ENCODE measurements around the gene DNAJC1.
"Not testable (repeated sequence)": the region's sequence is repeated elsewhere in the genome, so short reads cannot be mapped to it uniquely, and the experiment has no call there.

The DNAJC1 gene

GRCh38 chr10:21899736-21900135 is 103.8 kb downstream of the DNAJC1 start:
- no peak for DNase-seq (ENCODE audit: low read depth)

DNA sequence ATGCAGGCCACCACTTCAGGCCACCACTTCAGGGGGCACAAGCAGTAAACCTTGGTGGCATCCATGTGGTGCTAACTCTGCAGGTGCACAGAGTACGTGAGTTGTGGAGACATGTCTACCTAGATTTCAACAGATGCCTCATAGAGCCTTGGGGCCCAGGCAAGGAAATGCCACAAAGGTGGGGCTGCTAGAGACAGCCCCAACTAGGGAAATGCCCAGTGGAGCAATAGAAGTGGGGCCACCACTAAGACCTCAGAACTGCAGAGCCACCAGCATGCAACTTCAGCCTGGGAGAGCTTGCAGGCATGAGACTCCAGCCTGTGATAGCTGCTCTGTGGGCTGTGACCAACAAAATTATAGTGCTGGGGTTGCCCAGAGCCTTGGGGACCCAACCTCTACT is 107.6 kb downstream of the DNAJC1 start:
- no peak for DNase-seq (ENCODE audit: low read depth)

GRCh38 chr10:21894648-21895342 is 108.7 kb downstream of the DNAJC1 start:
- no peak for DNase-seq (ENCODE audit: low read depth)

DNA sequence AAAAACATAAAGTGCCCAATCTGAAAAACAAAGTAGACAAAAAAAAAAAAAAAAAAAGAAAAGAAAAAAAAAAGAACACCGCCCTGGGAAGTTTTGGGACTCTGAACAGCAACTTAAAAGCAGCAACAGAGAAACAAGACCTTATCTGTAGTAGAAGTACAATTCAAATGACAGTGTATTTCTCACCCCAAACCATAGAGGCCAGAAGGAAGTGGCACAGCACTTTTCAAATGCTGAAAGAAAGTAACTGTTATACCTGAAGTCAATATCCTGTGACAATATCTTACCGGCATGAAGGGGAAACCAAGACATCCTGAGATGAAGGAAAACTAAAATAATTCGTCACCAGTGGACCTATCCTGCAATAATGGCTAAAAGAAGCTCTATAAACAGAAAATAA is 112.1 kb downstream of the DNAJC1 start:
- no peak for DNase-seq (ENCODE audit: low read depth)

GRCh38 chr10:21889477-21890275 is 113.9 kb downstream of the DNAJC1 start:
- DNase-seq (ENCODE audit: low read depth), result no peak

- no peak for DNase-seq (ENCODE audit: low read depth)
Measured at GRCh38 chr10:21888959-21889358, 114.6 kb downstream of the DNAJC1 start.

DNA sequence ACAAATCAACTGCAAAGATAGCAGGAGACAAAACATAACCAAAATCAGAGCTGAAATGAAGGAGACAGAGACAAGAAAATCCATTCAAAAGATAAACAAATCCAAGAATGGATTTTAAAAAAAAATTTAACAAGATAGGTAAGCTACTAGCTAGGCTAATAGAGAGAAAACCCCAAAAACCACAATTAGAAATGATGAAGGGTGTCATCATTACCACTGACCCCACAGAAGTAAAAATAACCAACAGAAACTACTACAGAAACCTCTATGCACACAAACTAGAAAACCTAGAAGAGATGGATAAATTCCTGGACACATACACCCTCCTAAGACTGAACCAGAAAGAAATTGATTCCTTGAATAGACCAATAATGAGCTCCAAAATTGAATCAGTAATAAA is 117.6 kb downstream of the DNAJC1 start:
- DNase-seq (ENCODE audit: low read depth), result no peak

- no peak for DNase-seq (ENCODE audit: low read depth)
Measured at GRCh38 chr10:21873198-21873597, 130.3 kb downstream of the DNAJC1 start.

DNA sequence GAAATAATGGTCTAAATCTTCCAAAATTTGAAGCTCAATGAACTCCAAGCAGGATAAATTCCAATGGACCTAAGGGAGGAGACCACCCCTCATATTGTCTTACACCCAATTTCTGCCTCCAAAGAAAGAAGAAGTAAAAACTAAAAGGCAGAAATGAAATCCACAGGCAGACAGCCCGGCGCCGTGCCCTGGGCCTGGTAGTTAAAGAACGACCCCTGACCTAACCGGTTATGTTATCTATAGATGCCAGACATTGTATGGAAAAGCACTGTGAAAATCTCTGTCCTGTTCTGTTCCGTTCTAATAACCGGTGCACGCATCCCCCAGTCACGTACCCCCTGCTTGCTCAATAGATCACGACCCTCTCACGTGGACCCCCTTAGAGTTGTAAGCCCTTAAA is 130.8 kb downstream of the DNAJC1 start:
- DNase-seq (ENCODE audit: low read depth), result not testable (repeated sequence)

DNA sequence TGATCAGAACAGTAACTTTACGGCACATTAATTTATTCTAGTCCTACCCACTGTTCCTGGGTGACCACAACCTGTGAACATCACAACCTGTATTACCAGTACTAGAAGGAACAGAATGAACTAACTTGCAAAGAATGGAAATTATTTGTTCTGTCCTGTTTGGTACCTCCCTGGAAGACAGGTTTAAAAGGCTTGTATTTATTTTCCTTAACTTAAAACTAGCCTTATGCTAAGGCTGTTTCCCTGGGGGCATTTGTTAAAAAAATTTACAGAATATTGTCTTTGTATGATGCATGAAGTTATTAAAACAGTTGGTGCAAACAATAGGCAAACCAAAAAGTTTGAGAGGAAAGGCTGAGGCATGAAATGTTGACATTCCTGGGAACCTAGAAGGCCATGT is 132.7 kb downstream of the DNAJC1 start:
- DNase-seq (ENCODE audit: low read depth), result no peak

DNA sequence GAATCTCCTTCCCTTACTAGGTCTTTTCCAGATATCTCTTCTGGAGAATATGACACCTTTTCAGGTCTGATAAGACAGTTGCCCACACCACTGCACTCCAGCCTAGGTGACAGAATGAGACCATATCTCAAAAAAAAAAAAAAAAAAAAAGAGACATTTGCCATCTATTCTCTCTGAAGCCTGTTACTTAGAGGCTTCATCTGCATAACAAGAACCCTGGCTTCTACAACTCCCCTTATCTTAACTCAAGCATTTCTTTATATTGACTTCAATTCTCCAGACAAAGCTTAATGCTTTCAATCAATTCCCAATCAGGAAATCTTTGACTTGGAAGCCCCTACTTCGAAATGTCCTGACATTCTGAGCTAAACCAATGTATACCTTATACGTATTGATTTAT is 134.4 kb downstream of the DNAJC1 start:
- not testable (repeated sequence) for DNase-seq (ENCODE audit: low read depth)

DNA sequence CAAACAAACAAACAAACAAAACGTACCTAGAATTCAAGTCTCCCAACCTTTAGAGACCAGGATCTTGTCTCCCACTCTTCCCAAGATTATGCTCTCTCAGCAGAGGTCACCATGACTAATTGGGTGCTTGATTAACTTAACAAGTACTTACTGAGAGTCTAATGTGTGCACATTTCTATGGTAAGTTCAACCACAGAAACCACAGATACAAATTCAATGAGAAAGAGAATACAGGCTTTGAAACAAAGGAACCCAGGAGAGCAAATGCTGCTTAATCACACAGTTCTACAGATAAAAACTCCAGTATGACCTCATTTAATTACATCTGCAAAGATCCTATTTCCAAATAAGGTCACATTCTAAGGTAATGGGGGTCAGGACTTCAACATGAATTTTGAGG is 142.8 kb downstream of the DNAJC1 start:
- no peak for DNase-seq (ENCODE audit: low read depth)

DNA sequence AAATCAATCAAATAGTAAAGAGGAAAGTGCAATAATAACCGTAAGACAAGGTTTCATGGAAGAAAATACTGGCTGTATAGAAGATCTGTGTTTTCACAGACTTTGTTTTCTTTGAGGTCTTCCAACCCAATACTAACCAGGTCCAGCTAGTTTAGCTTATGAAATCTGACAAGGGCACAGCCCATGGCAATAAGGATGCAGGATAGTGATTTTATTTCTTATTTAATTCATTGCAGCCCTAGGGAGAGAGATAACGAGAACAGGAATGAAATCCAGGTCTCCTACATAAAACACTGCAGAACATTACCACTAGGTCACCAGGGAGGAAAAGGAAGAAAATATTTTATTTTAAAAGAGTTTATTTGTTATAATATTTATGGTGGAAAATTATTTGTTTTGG is 145.1 kb downstream of the DNAJC1 start:
- no peak for DNase-seq (ENCODE audit: low read depth)

- no peak for DNase-seq (ENCODE audit: low read depth)
Measured at GRCh38 chr10:21849607-21850006, 153.9 kb downstream of the DNAJC1 start.

DNA sequence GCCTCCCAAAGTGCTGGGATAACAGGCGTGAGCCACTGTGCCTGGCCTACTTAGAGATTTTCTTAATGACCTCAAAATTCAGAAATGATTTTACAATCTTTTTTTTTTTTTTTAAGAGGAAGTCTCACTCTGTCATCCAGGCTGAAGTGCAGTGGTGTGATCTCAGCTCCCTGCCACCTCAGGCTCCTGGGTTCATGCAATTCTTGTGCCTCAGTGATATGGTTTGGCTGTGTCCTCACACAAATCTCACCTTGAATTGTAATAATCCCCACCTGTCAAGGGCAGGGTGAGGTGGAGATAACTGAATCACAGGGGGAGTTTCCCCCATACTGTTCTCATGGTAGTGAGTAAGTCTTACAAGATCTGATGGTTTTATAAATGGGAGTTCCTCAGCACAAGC is 159.9 kb downstream of the DNAJC1 start:
- no peak for DNase-seq (ENCODE audit: low read depth)

DNA sequence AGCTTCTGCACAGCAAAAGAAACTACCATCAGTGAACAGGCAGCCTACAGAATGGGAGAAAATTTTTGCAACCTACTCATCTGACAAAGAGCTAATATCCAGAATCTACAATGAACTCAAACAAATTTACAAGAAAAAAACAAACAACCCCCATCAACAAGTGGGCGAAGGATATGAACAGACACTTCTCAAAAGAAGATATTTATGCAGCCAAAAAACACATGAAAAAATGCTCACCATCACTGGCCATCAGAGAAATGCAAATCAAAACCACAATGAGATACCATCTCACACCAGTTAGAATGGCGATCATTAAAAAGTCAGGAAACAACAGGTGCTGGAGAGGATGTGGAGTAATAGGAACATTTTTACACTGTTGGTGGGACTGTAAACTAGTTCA is 162.3 kb downstream of the DNAJC1 start:
- DNase-seq (ENCODE audit: low read depth), result not testable (repeated sequence)

GRCh38 chr10:21837487-21837886 is 166.0 kb downstream of the DNAJC1 start:
- not testable (repeated sequence) for DNase-seq (ENCODE audit: low read depth)

GRCh38 chr10:21834574-21834973 is 169.0 kb downstream of the DNAJC1 start:
- DNase-seq (ENCODE audit: low read depth), result not testable (repeated sequence)

DNA sequence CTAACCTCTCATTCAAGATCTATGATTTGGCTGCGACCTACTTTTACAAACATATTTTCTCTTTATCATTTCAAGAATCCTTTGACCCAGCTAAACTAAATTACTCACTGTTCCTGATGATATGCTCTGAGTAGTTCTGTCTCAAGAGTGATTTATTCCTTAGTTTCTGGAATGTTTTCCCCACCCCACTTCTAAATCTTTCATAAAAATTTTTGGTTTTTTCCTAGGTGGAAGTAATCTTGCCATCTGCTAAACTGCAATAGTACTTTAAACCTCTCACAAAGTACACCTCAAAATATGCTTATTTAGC is 170.8 kb downstream of the DNAJC1 start:
- no peak for DNase-seq (ENCODE audit: low read depth)

DNA sequence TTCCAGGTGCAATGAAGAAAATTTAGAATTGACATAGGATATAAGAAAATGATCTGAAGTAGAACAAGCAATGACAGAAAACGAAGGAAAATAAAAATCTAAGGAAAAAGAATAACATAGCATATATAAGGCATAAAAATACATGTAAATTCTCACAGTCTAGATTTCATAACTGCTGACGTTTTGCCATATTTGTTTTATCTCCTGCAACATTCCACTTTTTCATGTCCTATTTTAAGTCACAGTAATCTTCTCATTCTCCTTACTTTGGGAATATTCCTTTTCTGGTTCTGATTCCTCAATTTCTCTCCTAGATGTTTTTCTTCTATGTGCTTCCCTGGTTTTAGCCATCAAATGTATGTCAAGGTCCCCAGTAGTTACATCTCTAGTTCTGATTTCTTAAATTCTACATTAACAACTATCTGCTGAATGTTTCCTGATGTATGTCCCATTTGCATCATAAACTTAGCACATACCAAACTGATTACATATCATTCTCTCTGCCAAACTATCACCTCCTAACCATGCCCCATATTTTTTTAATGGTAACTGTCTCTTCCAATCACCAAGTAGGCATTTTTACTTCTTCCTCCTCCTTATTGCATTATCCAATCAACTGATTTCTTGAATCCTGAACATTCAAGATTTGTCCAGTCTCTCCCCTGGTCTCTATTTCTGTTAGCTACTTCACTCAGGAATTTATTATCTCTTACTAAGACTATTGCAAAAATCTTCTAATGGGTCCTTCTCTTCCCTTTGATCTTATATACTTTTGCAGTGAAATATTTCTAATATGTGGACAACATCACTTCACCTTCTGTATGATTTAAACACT is 171.3 kb downstream of the DNAJC1 start:
- DNase-seq (ENCODE audit: low read depth), result no peak

DNA sequence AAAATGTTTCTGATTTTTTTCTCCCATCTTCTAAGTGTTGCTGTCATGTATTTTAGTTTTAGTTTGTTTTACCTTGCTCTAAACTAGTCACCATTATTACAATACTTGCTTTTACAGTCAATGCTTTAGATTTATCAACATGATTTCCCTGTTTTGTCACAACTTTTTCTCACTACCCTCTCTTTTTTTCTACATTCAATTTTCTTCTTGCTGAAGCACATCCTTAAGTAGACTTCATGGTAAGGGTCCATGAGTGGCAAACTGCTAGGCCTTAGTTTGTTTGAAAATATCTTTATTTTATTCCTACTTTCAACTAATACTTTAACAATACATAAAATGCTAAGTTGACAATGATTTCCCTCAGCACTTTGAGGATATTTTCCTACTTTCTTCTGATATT is 173.5 kb downstream of the DNAJC1 start:
- no peak for DNase-seq (ENCODE audit: low read depth)

GRCh38 chr10:21827308-21827707 is 176.2 kb downstream of the DNAJC1 start:
- no peak for DNase-seq (ENCODE audit: low read depth)

DNA sequence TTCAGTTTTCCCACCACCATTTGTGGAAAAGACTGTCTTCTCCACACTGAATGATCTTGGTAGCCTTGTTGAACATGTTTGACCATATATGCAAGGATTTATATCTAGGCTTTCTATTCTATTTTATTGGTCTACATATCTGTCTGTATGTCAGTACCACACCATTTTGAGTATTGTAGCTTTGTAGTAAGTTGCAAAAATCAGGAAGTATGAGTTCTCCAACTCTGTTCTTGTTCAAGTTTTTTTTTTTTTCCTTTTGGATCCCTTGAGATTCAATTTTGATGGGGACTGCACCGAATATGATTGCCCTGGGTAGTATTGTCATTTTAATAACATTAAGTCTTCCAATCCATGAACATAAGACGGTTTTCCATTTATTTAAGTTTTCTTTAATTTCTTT is 176.8 kb downstream of the DNAJC1 start:
- no peak for DNase-seq (ENCODE audit: low read depth)

All from activated T-cell treated with anti-CD3 and anti-CD28 coated beads for 1 hour (primary cell).